Measurements from ENCODE around the gene THADA. TPM values are rescaled to one million over a fixed set of nuclear protein-coding genes. Genes with fewer than 3 reads are reported as not detected.

THADA gene
- total RNA-seq, 1 experiment from 2014 or later = 14.1 TPM

GRCh38 chr2:43314299-43314927 is 281.4 kb downstream of the THADA start:
- no peak for DNase-seq (ENCODE audit: low read depth in 1 of 2, low spot score in 2 of 2)
- no peaks in the 10 kb centered on the region for H3K27me3 ChIP-seq (replicated peaks)
- H3K4me1 ChIP-seq (replicated peaks) = peaks cover 43% of the 10 kb centered on the region
- no peak overlapping the region for H3K27ac ChIP-seq
- H3K4me3 ChIP-seq = no peak overlapping the region
- H3K36me3 ChIP-seq = no peaks in the 10 kb centered on the region
- H3K9me3 ChIP-seq (replicated peaks) = no peaks in the 10 kb centered on the region

- H3K27ac ChIP-seq = no peak overlapping the region
- no peaks in the 10 kb centered on the region for H3K36me3 ChIP-seq
- H3K9me3 ChIP-seq (replicated peaks) = no peaks in the 10 kb centered on the region
- no peaks in the 10 kb centered on the region for H3K27me3 ChIP-seq (replicated peaks)
- H3K4me1 ChIP-seq (replicated peaks) = peaks cover 36% of the 10 kb centered on the region
- H3K4me3 ChIP-seq = no peak overlapping the region
- DNase-seq (ENCODE audit: low read depth in 1 of 2, low spot score in 2 of 2) = no peak
Observed at GRCh38 chr2:43313642-43314017, 282.2 kb downstream of the THADA start.

GRCh38 chr2:43312755-43313641 is 282.8 kb downstream of the THADA start:
- DNase-seq (ENCODE audit: low read depth in 1 of 2, low spot score in 2 of 2) = peak; percentile 56 to 82
- Histone ChIP-seq H3K36me3 (no peaks in the 10 kb centered on the region), H3K9me3 (replicated peaks) (no peaks in the 10 kb centered on the region), H3K27me3 (replicated peaks) (no peaks in the 10 kb centered on the region), H3K4me1 (replicated peaks) (peaks cover 32% of the 10 kb centered on the region), H3K27ac (no peak overlapping the region), H3K4me3 (no peak overlapping the region)

GRCh38 chr2:43311276-43311675 is 284.6 kb downstream of the THADA start:
- Histone ChIP-seq H3K27me3 (replicated peaks) (no peaks in the 10 kb centered on the region), H3K4me1 (replicated peaks) (peaks cover 28% of the 10 kb centered on the region), H3K36me3 (no peaks in the 10 kb centered on the region), H3K9me3 (replicated peaks) (no peaks in the 10 kb centered on the region), H3K4me3 (no peak overlapping the region), H3K27ac (no peak overlapping the region)
- DNase-seq (ENCODE audit: low read depth in 1 of 2, low spot score in 2 of 2) = peak in 1 of 2 experiments; percentile 31

GRCh38 chr2:43309935-43310334 is 285.9 kb downstream of the THADA start:
- Histone ChIP-seq H3K4me1 (replicated peaks) (peaks cover 28% of the 10 kb centered on the region), H3K27me3 (replicated peaks) (no peaks in the 10 kb centered on the region), H3K36me3 (no peaks in the 10 kb centered on the region), H3K9me3 (replicated peaks) (no peaks in the 10 kb centered on the region), H3K27ac (no peak overlapping the region), H3K4me3 (no peak overlapping the region)
- DNase-seq (ENCODE audit: low read depth in 1 of 2, low spot score in 2 of 2) = no peak

GRCh38 chr2:43307973-43308372 is 287.9 kb downstream of the THADA start:
- no peak overlapping the region for H3K4me3 ChIP-seq
- H3K27me3 ChIP-seq (replicated peaks) = no peaks in the 10 kb centered on the region
- no peak overlapping the region for H3K27ac ChIP-seq
- peaks cover 19% of the 10 kb centered on the region for H3K4me1 ChIP-seq (replicated peaks)
- no peaks in the 10 kb centered on the region for H3K36me3 ChIP-seq
- H3K9me3 ChIP-seq (replicated peaks) = no peaks in the 10 kb centered on the region
- no peak for DNase-seq (ENCODE audit: low read depth in 1 of 2, low spot score in 2 of 2)

- Histone ChIP-seq H3K4me1 (replicated peaks) (peaks cover 11% of the 10 kb centered on the region), H3K4me3 (no peak overlapping the region), H3K9me3 (replicated peaks) (no peaks in the 10 kb centered on the region), H3K27me3 (replicated peaks) (no peaks in the 10 kb centered on the region), H3K36me3 (no peaks in the 10 kb centered on the region), H3K27ac (no peak overlapping the region)
- DNase-seq (ENCODE audit: low read depth in 1 of 2, low spot score in 2 of 2) = no peak
Observed at GRCh38 chr2:43307046-43307445, 288.8 kb downstream of the THADA start.

- DNase-seq (ENCODE audit: low read depth in 1 of 2, low spot score in 2 of 2) = no peak
- Histone ChIP-seq H3K9me3 (replicated peaks) (no peaks in the 10 kb centered on the region), H3K4me1 (replicated peaks) (peaks cover 5% of the 10 kb centered on the region), H3K27me3 (replicated peaks) (no peaks in the 10 kb centered on the region), H3K4me3 (no peak overlapping the region), H3K27ac (no peak overlapping the region), H3K36me3 (no peaks in the 10 kb centered on the region)
Observed at GRCh38 chr2:43306197-43306596, 289.6 kb downstream of the THADA start.

- no peaks in the 10 kb centered on the region for H3K36me3 ChIP-seq
- H3K4me3 ChIP-seq = no peak overlapping the region
- DNase-seq (ENCODE audit: low read depth in 1 of 2, low spot score in 2 of 2) = no peak
Observed at GRCh38 chr2:43305517-43305916, 290.3 kb downstream of the THADA start.

GRCh38 chr2:43305012-43305411 is 290.8 kb downstream of the THADA start:
- H3K27me3 ChIP-seq (replicated peaks) = no peaks in the 10 kb centered on the region
- H3K9me3 ChIP-seq (replicated peaks) = no peaks in the 10 kb centered on the region
- H3K4me3 ChIP-seq = no peak overlapping the region
- H3K27ac ChIP-seq = no peak overlapping the region
- DNase-seq (ENCODE audit: low read depth in 1 of 2, low spot score in 2 of 2) = no peak
- H3K4me1 ChIP-seq (replicated peaks) = no peaks in the 10 kb centered on the region
- H3K36me3 ChIP-seq = no peaks in the 10 kb centered on the region

More at GRCh38 chr2:43305517-43305916, 290.3 kb downstream of the THADA start:
- no peaks in the 10 kb centered on the region for H3K4me1 ChIP-seq (replicated peaks)
- H3K27ac ChIP-seq = no peak overlapping the region
- H3K27me3 ChIP-seq (replicated peaks) = no peaks in the 10 kb centered on the region
- H3K9me3 ChIP-seq (replicated peaks) = no peaks in the 10 kb centered on the region

GRCh38 chr2:43303889-43304288 is 291.9 kb downstream of the THADA start:
- Histone ChIP-seq H3K4me3 (no peak overlapping the region), H3K4me1 (replicated peaks) (no peaks in the 10 kb centered on the region), H3K9me3 (replicated peaks) (no peaks in the 10 kb centered on the region), H3K27me3 (replicated peaks) (no peaks in the 10 kb centered on the region), H3K36me3 (no peaks in the 10 kb centered on the region), H3K27ac (no peak overlapping the region)
- DNase-seq (ENCODE audit: low read depth in 1 of 2, low spot score in 2 of 2) = no peak

GRCh38 chr2:43302961-43303494 is 292.8 kb downstream of the THADA start:
- H3K36me3 ChIP-seq = no peaks in the 10 kb centered on the region
- no peak overlapping the region for H3K27ac ChIP-seq
- no peaks in the 10 kb centered on the region for H3K4me1 ChIP-seq (replicated peaks)
- no peak for DNase-seq (ENCODE audit: low read depth in 1 of 2, low spot score in 2 of 2)
- H3K9me3 ChIP-seq (replicated peaks) = no peaks in the 10 kb centered on the region
- no peak overlapping the region for H3K4me3 ChIP-seq
- H3K27me3 ChIP-seq (replicated peaks) = no peaks in the 10 kb centered on the region

- H3K36me3 ChIP-seq = no peaks in the 10 kb centered on the region
- no peaks in the 10 kb centered on the region for H3K9me3 ChIP-seq (replicated peaks)
- H3K4me1 ChIP-seq (replicated peaks) = no peaks in the 10 kb centered on the region
- no peaks in the 10 kb centered on the region for H3K27me3 ChIP-seq (replicated peaks)
- H3K4me3 ChIP-seq = no peak overlapping the region
- DNase-seq (ENCODE audit: low read depth in 1 of 2, low spot score in 2 of 2) = no peak
- H3K27ac ChIP-seq = no peak overlapping the region
Observed at GRCh38 chr2:43302182-43302960, 293.5 kb downstream of the THADA start.

Data from SJSA1 (cell line).